ENCODE data around the gene SMIM10L2A. TPM values are rescaled to one million over a fixed set of nuclear protein-coding genes. Genes with fewer than 3 reads are reported as not detected.
A peak's percentile ranks its signal among the peaks of the same experiment; 100 is the strongest.

Gene SMIM10L2A
- polyA plus RNA-seq, 3 donors = not detected

DNA sequence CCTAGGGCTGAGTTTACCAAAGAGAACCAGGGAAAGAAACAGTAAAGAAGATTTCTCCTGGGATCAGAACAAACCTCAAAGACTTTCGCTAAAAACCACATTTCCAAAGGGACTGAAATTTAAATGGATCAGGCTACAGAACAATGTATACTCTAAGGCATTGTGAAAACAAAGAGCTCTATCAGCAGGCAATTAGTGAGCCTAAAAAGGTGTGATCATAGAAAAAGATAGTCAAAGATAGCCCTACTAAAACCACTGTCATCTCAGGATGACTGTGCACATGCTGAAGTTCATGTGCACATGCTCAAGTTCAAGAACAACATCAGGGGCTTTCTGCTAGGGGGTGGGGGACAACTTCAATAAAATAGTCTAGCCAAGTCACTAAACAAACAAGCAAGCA is 12.9 kb upstream of the SMIM10L2A start:
- no peaks in the 10 kb centered on the region for H3K4me1 Mint-ChIP-seq
- no CpG with 5 or more reads among the region's 1 CpG for WGBS (ENCODE audit: insufficient coverage)
- no peak overlapping the region for H3K4me3 ChIP-seq (replicated peaks in 1 of 3; ENCODE audit: low read depth in 2 of 3, low read length in 3 of 3)
- no peak overlapping the region for H3K27ac Mint-ChIP-seq
- H3K36me3 Mint-ChIP-seq = no peaks in the 10 kb centered on the region
- no peak overlapping the region for H3K27ac ChIP-seq (ENCODE audit: low read depth in 1 of 2, low read length in 2 of 2)
- no peak overlapping the region for H3K4me2 ChIP-seq (replicated peaks; ENCODE audit: extremely low read depth, low read length, poor library complexity, severe bottlenecking)
- no peaks in the 10 kb centered on the region for H3K36me3 ChIP-seq (replicated peaks in 1 of 2; ENCODE audit: control insufficient read depth in 1 of 2, insufficient read depth in 2 of 2, low read length in 2 of 2)
- no peaks in the 10 kb centered on the region for H3K4me1 ChIP-seq (ENCODE audit: control insufficient read depth in 1 of 2, insufficient read depth in 2 of 2, low read length in 2 of 2)
- H3K27me3 Mint-ChIP-seq (ENCODE audit: low read depth in 3 of 3) = peaks cover 0 to 14% (median 6%) of the 10 kb centered on the region in 3 donors
- no peaks in the 10 kb centered on the region for H3K9me3 ChIP-seq (replicated peaks in 1 of 2; ENCODE audit: control insufficient read depth in 1 of 2, insufficient read depth in 1 of 2, low read length in 2 of 2)
- intact Hi-C loops (cut with micrococcal nuclease) = no loop called here
- peaks cover 0 to 2% of the 10 kb centered on the region in 2 donors for H3K27me3 ChIP-seq (ENCODE audit: control insufficient read depth in 2 of 2, insufficient read depth in 2 of 2, low read length in 2 of 2)
- no peak overlapping the region for H3K9ac ChIP-seq (ENCODE audit: insufficient read depth, low read length, poor library complexity, severe bottlenecking)
- H2AFZ ChIP-seq (ENCODE audit: insufficient read depth, low read depth, low read length, poor library complexity, severe bottlenecking) = no peak overlapping the region
- no peak overlapping the region for H3K4me3 Mint-ChIP-seq
- H3K79me2 ChIP-seq (ENCODE audit: insufficient read depth, low read length) = no peaks in the 10 kb centered on the region
- peaks cover 0 to 7% (median 3%) of the 10 kb centered on the region in 7 donors for H3K9me3 Mint-ChIP-seq
- no peaks in the 10 kb centered on the region for H4K20me1 ChIP-seq (ENCODE audit: insufficient read depth, low read length)
- TF ChIP-seq, protein P1, sequence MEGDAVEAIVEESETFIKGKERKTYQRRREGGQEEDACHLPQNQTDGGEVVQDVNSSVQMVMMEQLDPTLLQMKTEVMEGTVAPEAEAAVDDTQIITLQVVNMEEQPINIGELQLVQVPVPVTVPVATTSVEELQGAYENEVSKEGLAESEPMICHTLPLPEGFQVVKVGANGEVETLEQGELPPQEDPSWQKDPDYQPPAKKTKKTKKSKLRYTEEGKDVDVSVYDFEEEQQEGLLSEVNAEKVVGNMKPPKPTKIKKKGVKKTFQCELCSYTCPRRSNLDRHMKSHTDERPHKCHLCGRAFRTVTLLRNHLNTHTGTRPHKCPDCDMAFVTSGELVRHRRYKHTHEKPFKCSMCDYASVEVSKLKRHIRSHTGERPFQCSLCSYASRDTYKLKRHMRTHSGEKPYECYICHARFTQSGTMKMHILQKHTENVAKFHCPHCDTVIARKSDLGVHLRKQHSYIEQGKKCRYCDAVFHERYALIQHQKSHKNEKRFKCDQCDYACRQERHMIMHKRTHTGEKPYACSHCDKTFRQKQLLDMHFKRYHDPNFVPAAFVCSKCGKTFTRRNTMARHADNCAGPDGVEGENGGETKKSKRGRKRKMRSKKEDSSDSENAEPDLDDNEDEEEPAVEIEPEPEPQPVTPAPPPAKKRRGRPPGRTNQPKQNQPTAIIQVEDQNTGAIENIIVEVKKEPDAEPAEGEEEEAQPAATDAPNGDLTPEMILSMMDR (IDR thresholded peaks at IDR 0.05) = no peak
- DNase-seq = no peak

DNA sequence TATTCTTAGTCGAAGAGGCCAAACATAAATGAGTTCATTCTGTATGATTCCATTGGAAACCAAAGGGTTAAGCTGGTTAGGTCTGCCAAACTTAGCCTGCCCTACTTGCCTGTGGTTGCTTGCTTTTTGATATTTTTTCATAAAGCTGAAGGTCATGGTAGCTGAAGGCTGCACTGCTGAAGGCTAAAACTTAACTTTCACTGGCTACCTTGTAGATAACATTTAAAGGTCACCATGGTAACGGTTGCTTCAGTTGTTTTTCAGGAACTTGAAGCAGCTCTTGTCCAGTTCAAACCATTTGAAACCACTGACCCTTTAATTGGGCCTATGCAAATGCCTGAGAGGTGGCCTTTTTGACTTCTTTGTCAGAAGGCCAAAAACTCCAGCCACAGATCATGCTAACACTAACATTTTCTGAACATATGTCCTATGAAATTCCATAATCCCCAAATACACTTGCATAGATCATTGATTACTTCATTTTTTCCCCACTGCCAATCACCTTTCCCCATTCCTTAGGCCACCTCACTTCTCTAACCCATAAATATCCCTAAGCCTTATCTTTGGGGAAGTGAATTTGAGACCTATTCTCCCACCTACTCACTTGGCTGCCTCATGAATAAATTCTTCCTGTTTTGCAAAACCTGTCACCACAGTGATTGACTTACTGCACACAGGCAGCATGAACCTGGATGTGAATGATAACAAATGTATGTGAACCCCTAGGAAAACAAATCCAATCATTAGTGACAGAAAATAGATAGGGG is 10.7 kb upstream of the SMIM10L2A start:
- Mint-ChIP-seq H3K9me3 (peaks cover 0 to 9% (median 3%) of the 10 kb centered on the region in 7 donors), H3K36me3 (no peaks in the 10 kb centered on the region), H3K27me3 (ENCODE audit: low read depth in 3 of 3) (peaks cover 0 to 8% (median 6%) of the 10 kb centered on the region in 3 donors), H3K4me3 (no peak overlapping the region), H3K27ac (peak overlapping the region in 1 of 7 donors; percentile 12), H3K4me1 (no peaks in the 10 kb centered on the region)
- no peak overlapping the region for H3K4me3 ChIP-seq (replicated peaks in 1 of 3; ENCODE audit: low read depth in 2 of 3, low read length in 3 of 3)
- WGBS (ENCODE audit: insufficient coverage) = 88% methylated on average over 1 of the region's 2 CpGs
- H4K20me1 ChIP-seq (ENCODE audit: insufficient read depth, low read length) = no peaks in the 10 kb centered on the region
- H3K9me3 ChIP-seq (replicated peaks in 1 of 2; ENCODE audit: control insufficient read depth in 1 of 2, insufficient read depth in 1 of 2, low read length in 2 of 2) = no peaks in the 10 kb centered on the region
- H3K4me2 ChIP-seq (replicated peaks; ENCODE audit: extremely low read depth, low read length, poor library complexity, severe bottlenecking) = no peak overlapping the region
- no peak overlapping the region for H3K27ac ChIP-seq (ENCODE audit: low read depth in 1 of 2, low read length in 2 of 2)
- intact Hi-C loops (cut with micrococcal nuclease) = no loop called here
- no peaks in the 10 kb centered on the region for H3K79me2 ChIP-seq (ENCODE audit: insufficient read depth, low read length)
- no peak overlapping the region for H2AFZ ChIP-seq (ENCODE audit: insufficient read depth, low read depth, low read length, poor library complexity, severe bottlenecking)
- H3K36me3 ChIP-seq (replicated peaks in 1 of 2; ENCODE audit: control insufficient read depth in 1 of 2, insufficient read depth in 2 of 2, low read length in 2 of 2) = no peaks in the 10 kb centered on the region
- H3K9ac ChIP-seq (ENCODE audit: insufficient read depth, low read length, poor library complexity, severe bottlenecking) = no peak overlapping the region
- TF ChIP-seq, protein P1 (IDR thresholded peaks at IDR 0.05) = no peak
- H3K27me3 ChIP-seq (ENCODE audit: control insufficient read depth in 2 of 2, insufficient read depth in 2 of 2, low read length in 2 of 2) = peaks cover 0 to 2% of the 10 kb centered on the region in 2 donors
- DNase-seq = no peak
- no peaks in the 10 kb centered on the region for H3K4me1 ChIP-seq (ENCODE audit: control insufficient read depth in 1 of 2, insufficient read depth in 2 of 2, low read length in 2 of 2)
